AG20443 (cell line): ENCODE results near the gene AKR1E2.

Experiments used
- DNase-seq: peaks from one replicate; pipeline ENCODE4 v3.0.0; 2012; ENCODE audit warnings: low spot score, mixed read lengths

Gene AKR1E2

DNA sequence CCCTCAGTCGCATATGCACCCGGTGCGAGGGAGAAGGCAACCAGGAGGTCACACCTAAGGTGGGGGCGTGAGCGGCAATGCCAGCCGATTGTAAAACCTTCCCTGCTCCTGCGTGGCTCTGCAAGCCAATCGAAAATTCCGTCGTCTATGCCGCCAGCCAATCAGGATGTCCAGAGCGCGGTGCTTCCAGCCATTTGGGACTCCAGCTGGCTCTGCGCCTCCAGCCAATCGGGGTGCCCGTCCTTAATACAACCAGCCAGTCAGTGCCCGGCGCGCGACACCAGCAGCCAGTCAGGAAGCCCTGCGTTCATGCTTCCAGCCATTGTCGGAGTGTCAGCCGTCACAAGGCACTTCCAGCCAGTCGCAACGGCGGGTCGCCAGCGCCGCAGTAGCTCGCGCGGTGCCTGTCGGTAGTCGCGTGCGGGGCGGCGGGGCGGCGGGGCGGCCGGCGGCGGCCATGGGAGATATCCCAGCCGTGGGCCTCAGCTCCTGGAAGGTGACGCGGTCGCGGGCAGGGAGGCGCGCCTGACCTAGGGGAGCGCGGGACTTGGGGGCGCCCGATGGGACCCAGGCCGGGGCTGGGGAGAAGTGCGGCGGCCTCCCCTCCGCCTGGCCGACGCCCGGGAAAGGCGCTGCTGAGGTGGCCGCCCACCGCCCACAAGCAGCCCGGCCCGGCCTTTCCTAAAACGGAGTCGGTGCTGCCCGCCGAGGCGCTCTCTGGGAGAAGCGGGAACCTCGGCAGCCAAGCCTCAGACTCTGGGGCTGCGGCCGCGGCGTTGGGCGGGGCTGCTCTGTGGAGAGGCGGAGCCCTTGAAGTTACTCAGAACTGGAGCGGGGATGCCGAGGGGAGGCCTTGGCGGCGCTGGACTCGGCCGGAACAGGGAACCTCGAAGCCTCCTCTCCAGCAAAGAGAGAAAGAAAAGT, at the start of gene AKR1E2:
TSS of gene AKR1E2 (plus strand) at position 340 of the 924 bp plus-strand sequence. CDS start at position 458, 118 bp downstream.
- peak; percentile 96 for DNase-seq

GRCh38 chr10:4776234-4776638, 49.8 kb upstream of the AKR1E2 start:
- DNase-seq: no peak

- DNase-seq: no peak
Observed at GRCh38 chr10:4778761-4779160, 47.2 kb upstream of the AKR1E2 start.

DNA sequence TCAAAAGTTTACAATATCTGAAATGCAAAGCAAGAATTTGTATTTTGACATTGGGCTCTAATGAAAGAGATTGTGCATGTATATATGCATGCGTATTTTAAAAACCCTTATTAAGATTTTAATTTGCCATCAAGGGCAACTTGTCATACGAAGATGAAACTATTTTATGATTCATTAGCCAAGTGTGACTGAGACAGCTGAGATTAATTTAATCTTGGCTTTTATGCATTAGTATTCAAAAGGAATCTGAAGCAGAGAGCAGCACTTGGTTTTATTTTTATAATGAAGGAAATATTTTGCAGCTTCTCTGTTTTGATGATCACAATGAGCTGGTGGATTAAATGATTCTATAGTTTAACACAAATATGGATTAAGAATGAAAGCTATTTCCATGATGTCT, 45.9 kb upstream of the AKR1E2 start:
- no peak for DNase-seq

DNA sequence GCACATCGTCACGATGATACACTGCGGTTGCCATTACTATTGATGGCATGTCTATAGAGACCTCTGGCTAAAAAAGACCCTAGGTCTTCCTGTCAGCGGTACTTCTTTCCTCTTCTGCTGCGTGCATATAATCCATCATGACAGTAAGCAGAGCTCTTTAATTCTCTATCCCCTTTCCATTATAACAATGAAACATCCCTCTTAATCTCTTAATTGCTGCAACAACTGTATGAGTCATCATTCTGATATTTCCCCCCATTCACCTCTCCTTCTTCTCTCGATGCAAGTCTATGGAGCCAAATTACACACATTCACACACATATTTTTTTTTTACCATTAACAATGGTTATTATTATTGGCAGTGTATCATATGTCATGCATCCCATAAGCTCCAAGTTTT, 45.2 kb upstream of the AKR1E2 start:
- DNase-seq: no peak

GRCh38 chr10:4781955-4782354, 44.1 kb upstream of the AKR1E2 start:
- DNase-seq: no peak

GRCh38 chr10:4784667-4785333, 41.2 kb upstream of the AKR1E2 start:
- DNase-seq: no peak

GRCh38 chr10:4786043-4786839, 39.8 kb upstream of the AKR1E2 start:
- DNase-seq: no peak

GRCh38 chr10:4790045-4790444, 36.0 kb upstream of the AKR1E2 start:
- no peak for DNase-seq

DNA sequence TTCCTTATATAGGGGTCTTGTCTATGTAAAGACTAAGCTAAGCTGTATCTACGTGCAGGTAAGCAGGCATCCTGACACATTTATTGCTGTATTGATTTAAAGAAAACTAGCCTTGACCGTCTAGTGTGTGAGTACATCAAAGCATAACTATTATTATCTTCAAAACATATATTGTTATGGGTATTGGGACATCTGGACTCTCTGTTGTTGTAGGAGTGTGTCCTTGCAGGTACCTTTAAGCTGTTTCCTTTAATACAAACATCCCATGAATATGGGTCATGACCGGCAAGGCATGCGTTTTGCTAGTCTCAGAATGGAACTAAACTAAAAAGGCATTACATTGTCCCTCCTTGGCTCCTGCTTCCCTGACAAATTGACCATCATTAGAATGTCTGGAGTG, 35.1 kb upstream of the AKR1E2 start:
- no peak for DNase-seq

DNA sequence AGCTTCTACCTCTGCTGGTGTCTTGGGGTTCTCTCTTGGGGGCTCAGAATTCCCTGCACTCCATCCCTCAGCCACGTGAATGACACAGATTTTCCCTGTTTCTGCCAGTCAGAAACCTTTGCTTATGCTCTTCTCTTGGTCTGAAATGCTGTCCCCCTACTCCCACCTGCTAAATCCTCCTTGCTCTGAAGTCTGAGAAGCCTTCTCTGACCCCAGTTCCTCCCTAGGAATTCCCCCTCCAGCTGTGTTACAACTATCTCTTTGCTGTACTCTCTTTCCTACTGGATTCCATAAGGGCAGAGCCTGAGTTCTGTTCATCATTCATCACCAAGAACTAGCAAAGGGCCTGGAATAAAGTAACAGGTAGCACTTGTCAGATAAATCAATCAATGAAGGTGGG, 33.6 kb upstream of the AKR1E2 start:
- DNase-seq: no peak

DNA sequence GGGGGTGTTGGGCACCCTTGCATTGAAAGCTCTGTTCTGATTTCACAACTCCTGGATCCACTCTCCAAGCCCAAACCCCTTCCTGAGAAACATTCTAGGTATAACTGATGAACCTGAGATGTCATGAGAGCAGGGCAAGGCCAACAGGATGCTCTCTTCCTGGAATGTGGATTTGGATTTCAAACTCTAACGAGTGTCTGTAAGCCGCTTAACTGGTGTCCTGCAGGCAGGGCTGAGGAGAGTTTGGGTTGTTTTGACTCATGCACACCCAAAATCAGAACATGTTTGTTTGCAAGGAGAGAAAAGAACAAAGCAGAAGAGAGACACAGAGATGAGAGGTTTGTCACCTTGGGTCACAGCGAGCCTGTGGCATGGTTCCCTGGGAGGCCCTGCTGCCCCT, 24.6 kb upstream of the AKR1E2 start:
- no peak for DNase-seq

DNA sequence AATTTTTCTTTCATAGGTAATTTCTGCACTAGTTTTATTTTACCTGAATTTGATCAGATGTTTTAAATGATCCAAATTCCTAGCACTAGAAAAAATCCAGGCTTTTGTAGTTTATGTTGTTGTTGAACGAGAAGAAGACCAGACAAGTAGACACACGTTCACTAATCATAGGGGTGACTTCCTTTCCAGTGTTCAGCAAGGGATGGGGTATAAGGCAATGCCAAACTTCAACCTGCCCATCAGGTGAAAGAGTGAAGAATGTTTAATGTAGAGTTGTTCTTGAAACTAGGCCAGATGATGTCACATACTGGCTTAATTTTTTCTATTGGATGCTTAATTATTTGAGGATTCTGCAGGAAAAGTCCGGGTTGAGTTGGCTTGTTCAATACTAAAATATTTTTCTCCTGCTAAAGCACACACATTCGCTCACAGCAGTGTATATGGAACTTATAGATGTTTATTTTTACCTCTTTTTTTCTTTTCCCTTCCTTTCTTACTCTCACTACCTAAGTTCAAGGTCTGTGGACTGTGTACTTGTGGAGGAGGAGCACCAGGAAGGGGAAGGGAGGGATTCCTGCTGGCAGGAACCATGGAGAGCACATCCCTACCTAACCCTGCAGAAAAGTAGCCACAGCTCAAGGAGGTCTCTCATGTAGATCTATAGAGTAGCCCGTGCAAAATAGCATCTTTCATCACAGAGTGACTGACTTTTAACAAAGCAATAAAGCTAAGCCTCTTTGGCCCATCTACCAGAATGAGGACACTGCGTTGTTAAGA, 23.1 kb upstream of the AKR1E2 start:
- DNase-seq: no peak

- DNase-seq: no peak
Observed at GRCh38 chr10:4803822-4804221, 22.2 kb upstream of the AKR1E2 start.

DNA sequence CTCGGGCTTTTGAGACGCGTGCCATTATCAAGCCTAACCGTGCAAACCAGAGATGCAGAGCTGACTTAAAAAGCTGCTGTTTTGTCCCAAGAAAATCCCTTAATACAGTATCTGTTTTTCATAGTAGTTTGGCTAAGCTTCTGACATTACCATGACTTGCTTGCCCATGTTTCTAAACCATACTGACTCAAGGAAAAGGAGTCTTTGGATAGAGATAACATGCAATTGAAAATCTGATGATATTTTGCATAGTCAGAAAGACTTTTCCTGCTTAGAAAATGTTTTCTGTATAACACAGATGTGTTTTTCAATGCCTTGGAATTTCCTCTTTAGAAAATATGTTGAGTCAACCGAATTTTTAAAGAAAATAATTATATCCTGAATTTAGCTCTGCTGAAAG, 21.5 kb upstream of the AKR1E2 start:
- peak; percentile 43 for DNase-seq

GRCh38 chr10:4806534-4806933, 19.5 kb upstream of the AKR1E2 start:
- no peak for DNase-seq

- DNase-seq: peak; percentile 71
Observed at GRCh38 chr10:4807761-4808507, 18.1 kb upstream of the AKR1E2 start.

- DNase-seq: no peak
Observed at GRCh38 chr10:4809156-4809555, 16.9 kb upstream of the AKR1E2 start.

DNA sequence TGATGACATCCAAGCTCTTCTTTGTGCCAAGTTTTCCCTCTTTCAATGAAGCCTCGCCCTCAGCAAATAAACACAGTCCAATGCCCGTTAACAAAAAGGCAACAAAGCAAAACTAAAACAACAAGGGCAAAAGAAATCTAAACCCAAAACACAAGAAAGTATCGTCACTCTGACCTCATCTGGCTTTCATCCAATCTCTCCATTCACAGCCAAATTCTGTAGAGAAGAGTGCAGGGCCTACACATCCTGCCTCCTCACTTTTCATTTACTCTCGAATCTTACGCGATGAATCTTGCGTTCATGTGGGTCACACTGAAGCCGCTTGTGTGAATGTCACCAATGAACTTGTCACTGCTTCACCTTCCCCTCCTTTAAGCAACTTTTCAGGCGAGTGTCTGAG, 15.9 kb upstream of the AKR1E2 start:
- DNase-seq: no peak

DNA sequence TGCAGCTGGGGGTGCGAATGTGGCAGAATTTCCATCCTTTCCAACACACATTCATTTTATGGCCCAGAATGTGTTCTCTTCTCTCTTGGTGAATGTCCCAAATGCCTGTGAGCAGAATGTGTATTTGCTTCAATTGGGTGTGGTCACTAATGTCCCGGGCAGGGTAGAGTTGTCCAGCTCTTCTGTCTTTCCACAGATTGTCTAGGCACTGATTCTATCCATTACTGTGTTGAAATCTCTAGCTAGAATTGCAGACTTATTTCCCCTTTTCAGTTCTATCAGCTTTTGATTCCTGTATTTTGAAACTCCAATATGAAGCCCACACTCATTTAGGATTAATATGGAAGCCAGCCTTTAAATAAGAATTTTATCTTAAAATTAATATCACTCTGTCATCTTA, 14.0 kb upstream of the AKR1E2 start:
- peak; percentile 29 for DNase-seq

GRCh38 chr10:4813023-4813422, 13.0 kb upstream of the AKR1E2 start:
- DNase-seq: peak; percentile 63
